C4-2B (cell line): ENCODE results near the gene RMND1.

Experiments
- ZFX ChIP-seq: fragments of 450-650 bp; IDR thresholded peaks from 2 replicates; pipeline ENCODE4 v1.6.1; 2017
- TF ChIP-seq, protein P1 (sequence below): fragments of 450-650 bp; conservative IDR thresholded peaks from 2 replicates; pipeline ENCODE4 v1.5.1; 2017; ENCODE audit warnings: mild to moderate bottlenecking

DNA sequence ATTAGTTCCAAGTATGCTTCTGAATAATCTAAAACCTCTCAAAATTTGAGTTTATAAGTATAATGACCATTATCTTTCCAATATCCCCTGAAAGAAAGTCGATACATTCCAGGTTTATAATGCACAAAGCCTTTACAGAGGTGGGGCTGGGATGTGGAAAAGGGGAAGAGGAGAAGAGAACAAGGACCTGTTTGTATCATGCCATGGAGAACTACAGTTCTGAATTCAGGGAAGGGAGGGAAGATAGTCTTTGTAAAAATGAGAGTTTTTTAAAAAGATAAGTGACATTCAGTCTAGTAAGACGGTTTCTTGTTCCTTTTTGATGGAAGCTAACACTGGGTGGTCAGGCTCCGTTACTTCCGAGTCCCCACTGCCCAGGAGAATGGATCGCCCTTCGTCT, 86.7 kb downstream of the RMND1 start:
- TF ChIP-seq, protein P1, sequence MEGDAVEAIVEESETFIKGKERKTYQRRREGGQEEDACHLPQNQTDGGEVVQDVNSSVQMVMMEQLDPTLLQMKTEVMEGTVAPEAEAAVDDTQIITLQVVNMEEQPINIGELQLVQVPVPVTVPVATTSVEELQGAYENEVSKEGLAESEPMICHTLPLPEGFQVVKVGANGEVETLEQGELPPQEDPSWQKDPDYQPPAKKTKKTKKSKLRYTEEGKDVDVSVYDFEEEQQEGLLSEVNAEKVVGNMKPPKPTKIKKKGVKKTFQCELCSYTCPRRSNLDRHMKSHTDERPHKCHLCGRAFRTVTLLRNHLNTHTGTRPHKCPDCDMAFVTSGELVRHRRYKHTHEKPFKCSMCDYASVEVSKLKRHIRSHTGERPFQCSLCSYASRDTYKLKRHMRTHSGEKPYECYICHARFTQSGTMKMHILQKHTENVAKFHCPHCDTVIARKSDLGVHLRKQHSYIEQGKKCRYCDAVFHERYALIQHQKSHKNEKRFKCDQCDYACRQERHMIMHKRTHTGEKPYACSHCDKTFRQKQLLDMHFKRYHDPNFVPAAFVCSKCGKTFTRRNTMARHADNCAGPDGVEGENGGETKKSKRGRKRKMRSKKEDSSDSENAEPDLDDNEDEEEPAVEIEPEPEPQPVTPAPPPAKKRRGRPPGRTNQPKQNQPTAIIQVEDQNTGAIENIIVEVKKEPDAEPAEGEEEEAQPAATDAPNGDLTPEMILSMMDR, result no peak
- TF ChIP-seq ZFX, result no peak
